ENCODE measurements around the gene COL11A1.
"Not testable (repeated sequence)": the region's sequence is repeated elsewhere in the genome, so short reads cannot be mapped to it uniquely, and the experiment has no call there.

The COL11A1 gene

GRCh38 chr1:102834688-102835320, 273.5 kb downstream of the COL11A1 start:
- no peak for DNase-seq (ENCODE audit: low read depth)

GRCh38 chr1:102833151-102833550, 275.2 kb downstream of the COL11A1 start:
- DNase-seq (ENCODE audit: low read depth) = no peak

- not testable (repeated sequence) for DNase-seq (ENCODE audit: low read depth)
These were observed 281.6 kb downstream of the COL11A1 start for GRCh38 chr1:102826706-102827105.

Measured in CMK (cell line).